IPS-15b (cell line): ENCODE results near the gene ZNF79.

Experiments used
- H3K27me3 ChIP-seq: one replicate; pipeline ENCODE4 v1.6.1; 2013; ENCODE audit warnings: low read length; ENCODE audit not compliant: control insufficient read depth, insufficient read depth
- H3K36me3 ChIP-seq: one replicate; pipeline ENCODE4 v1.6.1; 2013; ENCODE audit warnings: low read length; ENCODE audit not compliant: control insufficient read depth, insufficient read depth
- H3K4me1 ChIP-seq: one replicate; pipeline ENCODE4 v1.6.1; 2013; ENCODE audit warnings: mild to moderate bottlenecking, low read length; ENCODE audit not compliant: control insufficient read depth, insufficient read depth
- H3K4me3 ChIP-seq: one replicate; pipeline ENCODE4 v1.5.1; 2013; ENCODE audit warnings: low read depth, low read length
- H3K9ac ChIP-seq: one replicate; pipeline ENCODE4 v1.6.1; 2013; ENCODE audit warnings: low read depth, mild to moderate bottlenecking, low read length
- H3K9me3 ChIP-seq: one replicate; pipeline ENCODE4 v1.6.1; 2013; ENCODE audit warnings: mild to moderate bottlenecking, low read length; ENCODE audit not compliant: control insufficient read depth, insufficient read depth

Gene ZNF79

GRCh38 chr9:127419348-127419747, 4.8 kb upstream of the ZNF79 start:
- no peak overlapping the region for H3K4me3 ChIP-seq
- peaks cover 3% of the 10 kb centered on the region for H3K36me3 ChIP-seq
- no peaks in the 10 kb centered on the region for H3K27me3 ChIP-seq
- no peaks in the 10 kb centered on the region for H3K9me3 ChIP-seq
- peaks cover 4% of the 10 kb centered on the region for H3K4me1 ChIP-seq
- H3K9ac ChIP-seq, result no peak overlapping the region

GRCh38 chr9:127421057-127421456, 3.1 kb upstream of the ZNF79 start:
- Histone ChIP-seq H3K4me3 (no peak overlapping the region), H3K36me3 (peaks cover 3% of the 10 kb centered on the region), H3K4me1 (peaks cover 4% of the 10 kb centered on the region), H3K9me3 (no peaks in the 10 kb centered on the region), H3K9ac (no peak overlapping the region), H3K27me3 (no peaks in the 10 kb centered on the region)

GRCh38 chr9:127422133-127422782, 1.9 kb upstream of the ZNF79 start:
- H3K9me3 ChIP-seq, result no peaks in the 10 kb centered on the region
- peaks cover 4% of the 10 kb centered on the region for H3K4me1 ChIP-seq
- H3K36me3 ChIP-seq, result peaks cover 3% of the 10 kb centered on the region
- no peaks in the 10 kb centered on the region for H3K27me3 ChIP-seq
- no peak overlapping the region for H3K9ac ChIP-seq
- H3K4me3 ChIP-seq, result no peak overlapping the region

GRCh38 chr9:127422787-127423186, 1.4 kb upstream of the ZNF79 start:
- Histone ChIP-seq H3K27me3 (no peaks in the 10 kb centered on the region), H3K9ac (no peak overlapping the region), H3K36me3 (peaks cover 3% of the 10 kb centered on the region)

GRCh38 chr9:127423476-127423933, 677 bp upstream of the ZNF79 start:
- H3K36me3 ChIP-seq, result peaks cover 6% of the 10 kb centered on the region
- H3K9me3 ChIP-seq, result no peaks in the 10 kb centered on the region
- H3K4me3 ChIP-seq, result peak overlapping the region; percentile 98
- H3K4me1 ChIP-seq, result peaks cover 4% of the 10 kb centered on the region
- peak overlapping the region; percentile 98 for H3K9ac ChIP-seq
- no peaks in the 10 kb centered on the region for H3K27me3 ChIP-seq

More at GRCh38 chr9:127422787-127423186, 1.4 kb upstream of the ZNF79 start:
- peaks cover 4% of the 10 kb centered on the region for H3K4me1 ChIP-seq
- H3K4me3 ChIP-seq, result peak overlapping the region; percentile 98
- no peaks in the 10 kb centered on the region for H3K9me3 ChIP-seq

- Histone ChIP-seq H3K4me1 (no peaks in the 10 kb centered on the region), H3K9me3 (no peaks in the 10 kb centered on the region), H3K4me3 (peak overlapping the region; percentile 98), H3K36me3 (peaks cover 9% of the 10 kb centered on the region), H3K27me3 (no peaks in the 10 kb centered on the region), H3K9ac (peak overlapping the region; percentile 98)
Measured at GRCh38 chr9:127424676-127424999, 456 bp downstream of the ZNF79 start.

- no peaks in the 10 kb centered on the region for H3K9me3 ChIP-seq
- H3K36me3 ChIP-seq, result peaks cover 9% of the 10 kb centered on the region
- H3K4me1 ChIP-seq, result no peaks in the 10 kb centered on the region
Measured at GRCh38 chr9:127426756-127427155, 2.6 kb downstream of the ZNF79 start.

GRCh38 chr9:127428348-127428747, 4.2 kb downstream of the ZNF79 start:
- H3K4me1 ChIP-seq, result no peaks in the 10 kb centered on the region
- no peaks in the 10 kb centered on the region for H3K27me3 ChIP-seq
- no peak overlapping the region for H3K9ac ChIP-seq
- no peaks in the 10 kb centered on the region for H3K9me3 ChIP-seq
- no peak overlapping the region for H3K4me3 ChIP-seq
- H3K36me3 ChIP-seq, result peaks cover 9% of the 10 kb centered on the region

More at GRCh38 chr9:127426756-127427155, 2.6 kb downstream of the ZNF79 start:
- no peaks in the 10 kb centered on the region for H3K27me3 ChIP-seq
- H3K9ac ChIP-seq, result no peak overlapping the region
- H3K4me3 ChIP-seq, result no peak overlapping the region

- Histone ChIP-seq H3K9me3 (no peaks in the 10 kb centered on the region), H3K27me3 (no peaks in the 10 kb centered on the region), H3K4me1 (no peaks in the 10 kb centered on the region), H3K9ac (no peak overlapping the region), H3K4me3 (no peak overlapping the region), H3K36me3 (peaks cover 23% of the 10 kb centered on the region)
Measured at GRCh38 chr9:127430415-127430814, 6.2 kb downstream of the ZNF79 start.

- no peaks in the 10 kb centered on the region for H3K27me3 ChIP-seq
- no peak overlapping the region for H3K4me3 ChIP-seq
- H3K9ac ChIP-seq, result no peak overlapping the region
- H3K4me1 ChIP-seq, result no peaks in the 10 kb centered on the region
- no peaks in the 10 kb centered on the region for H3K9me3 ChIP-seq
- H3K36me3 ChIP-seq, result peaks cover 56% of the 10 kb centered on the region
Measured at GRCh38 chr9:127437497-127438264, 13.5 kb downstream of the ZNF79 start.

GRCh38 chr9:127438394-127438793, 14.2 kb downstream of the ZNF79 start:
- Histone ChIP-seq H3K9me3 (no peaks in the 10 kb centered on the region), H3K4me3 (no peak overlapping the region), H3K9ac (no peak overlapping the region), H3K4me1 (no peaks in the 10 kb centered on the region), H3K36me3 (peaks cover 53% of the 10 kb centered on the region), H3K27me3 (no peaks in the 10 kb centered on the region)
